Fibroblast of peridontal ligament (primary cell): ENCODE results near the gene SLC41A3.
"Not testable (repeated sequence)": the region's sequence is repeated elsewhere in the genome, so short reads cannot be mapped to it uniquely, and the experiment has no call there.

Source experiments
- DNase-seq: peaks from one replicate; pipeline ENCODE4 v3.0.0-alpha.2; 2010; ENCODE audit errors: extremely low read depth

The SLC41A3 gene

GRCh38 chr3:126082362-126083137, 1.4 kb downstream of the SLC41A3 start:
- DNase-seq, result no peak

GRCh38 chr3:126081618-126082361, 2.1 kb downstream of the SLC41A3 start:
- DNase-seq, result peak; percentile 23

GRCh38 chr3:126080970-126081369, 3.0 kb downstream of the SLC41A3 start:
- DNase-seq, result no peak

DNA sequence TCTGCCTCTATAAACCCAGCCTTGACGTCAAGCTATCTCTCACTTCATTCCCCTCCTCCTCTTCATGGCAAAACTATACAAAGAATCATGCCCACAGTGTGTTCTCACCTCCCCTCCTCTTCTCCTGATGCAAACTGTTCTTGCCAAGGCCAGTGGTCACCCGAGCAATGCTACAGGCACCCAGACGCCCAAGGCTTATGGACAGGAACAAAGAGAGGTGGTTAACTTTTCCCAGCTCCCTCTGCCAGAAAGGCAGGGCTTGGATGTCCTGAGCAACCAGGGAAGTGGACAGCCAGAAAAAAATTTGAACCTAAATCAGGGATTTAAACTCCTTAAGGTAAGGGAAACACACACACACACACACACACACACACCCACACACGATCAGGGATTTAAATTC, 5.1 kb downstream of the SLC41A3 start:
- DNase-seq, result no peak

GRCh38 chr3:126077754-126078153, 6.2 kb downstream of the SLC41A3 start:
- no peak for DNase-seq

DNA sequence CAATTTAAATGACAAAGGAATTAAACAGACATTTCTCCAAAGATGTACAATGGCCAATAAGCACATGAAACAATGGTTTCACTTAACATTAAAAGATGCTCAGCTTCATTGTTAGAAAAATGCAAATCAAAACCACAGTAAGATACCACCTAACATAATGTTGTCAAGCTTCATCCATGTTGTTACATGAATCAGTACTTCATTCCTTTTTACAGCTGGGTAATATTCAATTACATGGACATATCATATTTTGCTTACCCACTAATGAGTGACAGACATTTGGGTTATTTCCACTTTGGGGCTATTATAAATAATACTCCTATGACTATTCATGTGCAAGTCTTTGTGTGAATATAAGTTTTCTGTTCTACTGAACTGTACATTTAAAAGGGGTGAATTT, 7.8 kb downstream of the SLC41A3 start:
- no peak for DNase-seq

DNA sequence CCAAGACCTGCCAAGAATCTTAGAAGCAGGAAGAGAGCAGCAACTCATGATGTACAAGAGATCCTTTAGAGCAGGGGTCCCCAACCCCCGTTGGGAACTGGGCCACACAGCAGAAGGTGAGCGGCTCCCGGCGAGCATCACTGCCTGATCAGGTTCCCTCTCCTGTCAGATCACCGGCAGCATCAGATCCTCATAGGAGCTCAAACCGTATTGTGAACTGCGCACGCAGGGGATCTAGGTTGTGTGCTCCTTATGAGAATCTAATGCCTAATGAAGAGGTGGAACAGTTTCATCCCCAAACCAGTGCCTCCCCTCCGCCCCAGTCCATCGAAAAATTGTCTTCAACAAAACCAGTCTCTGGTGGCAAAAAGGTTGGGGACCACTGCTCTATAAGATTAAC, 13.8 kb downstream of the SLC41A3 start:
- no peak for DNase-seq

- DNase-seq, result no peak
These were observed 16.0 kb downstream of the SLC41A3 start for GRCh38 chr3:126067959-126068358.

- DNase-seq, result not testable (repeated sequence)
These were observed 17.2 kb downstream of the SLC41A3 start for GRCh38 chr3:126066676-126067075.

GRCh38 chr3:126065876-126066275, 18.0 kb downstream of the SLC41A3 start:
- no peak for DNase-seq

DNA sequence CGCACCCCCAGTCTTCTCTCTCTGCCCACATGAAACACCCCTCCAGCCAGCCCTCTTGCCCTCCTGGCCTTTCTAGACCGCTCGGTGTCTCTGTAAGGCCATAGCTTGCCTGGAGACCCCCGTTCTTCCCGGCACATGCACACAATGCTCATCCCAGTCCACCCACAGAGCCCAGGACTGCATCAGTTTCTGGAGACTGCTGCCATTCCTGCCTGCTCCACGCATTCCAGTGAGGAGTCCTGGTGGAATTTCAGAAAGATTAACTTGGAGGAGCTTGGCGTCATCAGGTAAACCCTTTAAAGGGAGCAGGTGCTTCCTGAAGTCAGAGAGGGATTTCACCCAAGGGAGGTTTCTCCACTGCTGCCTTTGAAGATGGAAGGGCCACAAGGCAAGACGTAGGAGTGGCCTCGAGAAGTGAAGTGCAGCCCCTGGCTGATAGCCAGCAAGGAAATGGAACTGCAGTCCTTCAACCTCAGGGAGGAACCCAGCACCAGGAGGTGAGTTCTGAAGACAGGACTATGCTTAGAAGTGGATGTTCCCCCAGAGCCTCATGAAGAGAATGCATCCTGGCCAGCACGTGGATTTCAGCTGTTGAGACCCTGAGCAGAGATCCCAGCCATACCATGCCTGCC, 19.2 kb downstream of the SLC41A3 start:
- DNase-seq, result no peak

DNA sequence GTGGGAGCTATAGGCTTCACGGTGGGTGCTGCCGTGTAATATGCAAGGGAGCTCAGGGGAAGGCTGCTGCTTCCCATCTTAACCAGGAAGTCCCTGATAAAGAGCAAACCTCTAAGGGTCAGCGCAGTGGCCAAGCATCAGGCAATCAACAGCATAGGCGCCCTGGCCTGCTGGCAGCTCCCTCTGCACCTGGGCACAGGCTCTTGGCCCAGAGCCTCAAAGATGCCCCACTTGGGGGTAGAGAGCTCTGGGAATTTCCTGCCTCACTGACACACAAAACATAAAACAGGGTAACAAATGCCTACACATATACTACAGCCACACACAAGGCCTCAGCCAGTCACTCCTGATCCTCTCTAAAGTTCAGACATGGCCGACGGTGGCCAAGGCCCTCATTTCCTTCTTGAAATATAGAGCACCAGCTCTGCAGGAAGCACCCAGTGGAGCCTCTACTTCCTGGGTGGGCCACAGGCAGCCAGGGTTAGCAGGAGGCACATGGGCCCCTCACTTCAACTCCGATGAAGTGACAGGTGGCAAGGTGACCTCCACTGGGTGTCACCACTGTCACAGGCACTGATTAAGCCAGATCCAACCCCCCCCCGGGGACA, 20.5 kb downstream of the SLC41A3 start:
- no peak for DNase-seq

DNA sequence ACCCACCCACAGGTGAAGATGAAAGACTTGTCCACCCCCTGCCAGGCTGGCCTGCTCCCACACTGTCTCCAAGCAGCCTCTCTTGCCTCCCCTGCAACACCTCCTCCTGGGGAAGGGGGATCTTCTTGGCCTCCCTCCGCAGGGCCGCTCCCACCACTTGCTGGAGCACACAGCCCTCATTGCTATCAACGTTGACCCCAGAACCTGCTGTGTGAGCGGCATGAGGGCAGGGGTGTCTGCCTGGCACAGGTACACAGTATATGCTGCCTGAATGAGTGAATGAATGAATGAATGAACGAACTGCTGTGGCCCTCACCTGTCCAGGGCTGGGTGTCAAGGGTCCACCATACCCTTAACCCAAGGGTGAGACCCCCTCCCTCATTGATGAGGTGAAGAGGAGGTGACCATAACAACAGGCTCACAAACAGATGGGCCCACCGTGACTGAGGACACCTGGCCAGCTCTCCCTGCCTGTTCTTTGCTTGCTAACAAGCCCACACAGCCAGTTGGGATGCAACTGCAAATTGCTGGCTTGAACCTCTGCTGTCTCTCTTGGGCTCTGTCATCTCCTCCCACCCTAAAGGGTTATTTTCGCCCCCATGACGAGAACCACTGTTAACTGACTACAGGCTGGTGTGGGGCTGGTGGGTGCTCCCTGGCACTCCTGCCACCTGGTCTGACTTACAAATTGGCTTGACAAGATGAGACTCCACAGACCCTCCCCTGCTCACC, 22.5 kb downstream of the SLC41A3 start:
- no peak for DNase-seq

DNA sequence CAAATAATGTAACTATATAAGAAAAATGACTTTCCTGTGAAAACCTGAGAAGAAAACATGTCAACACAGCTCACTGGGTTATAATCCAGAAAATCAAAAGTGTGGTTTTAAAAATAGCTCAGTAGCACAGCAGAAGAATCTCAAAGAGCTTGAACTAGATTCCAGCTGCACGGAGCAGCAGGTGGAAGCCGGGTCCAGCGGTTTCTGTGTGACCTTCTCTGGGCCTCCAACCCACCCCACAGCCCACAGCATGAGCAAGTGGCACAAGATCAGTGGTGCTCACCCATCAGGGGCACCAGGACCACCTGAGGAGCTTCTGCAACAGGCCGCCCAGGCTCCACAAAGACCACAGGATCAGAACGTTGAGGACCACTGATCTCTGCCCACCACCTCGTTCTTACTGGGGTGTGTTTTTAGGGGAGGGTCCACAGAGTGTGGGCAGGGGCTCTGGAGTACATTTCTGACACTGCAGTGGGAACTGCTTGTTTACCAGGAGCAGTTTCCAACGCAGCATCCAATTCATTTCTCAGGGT, 23.2 kb downstream of the SLC41A3 start:
- no peak for DNase-seq

DNA sequence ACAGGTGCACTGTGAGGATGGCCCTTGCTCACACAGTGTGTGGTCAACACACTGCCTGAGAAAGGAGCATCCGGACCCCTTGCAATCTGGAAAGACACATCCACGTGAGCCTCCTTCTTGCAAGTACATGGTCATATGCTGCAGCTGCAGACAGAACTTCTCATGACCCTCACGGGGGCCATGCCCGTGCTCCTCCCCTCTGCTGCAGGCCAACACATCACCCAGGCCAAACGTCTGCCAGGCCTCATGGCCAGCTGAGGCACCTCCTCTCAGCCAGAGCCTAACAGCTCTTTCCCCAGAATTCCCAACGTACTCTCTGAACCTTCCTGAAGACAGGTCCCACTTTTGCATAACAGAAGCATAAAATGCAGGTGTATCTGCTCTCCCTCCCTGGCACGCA, 25.3 kb downstream of the SLC41A3 start:
- DNase-seq, result no peak

- DNase-seq, result no peak
These were observed 26.0 kb downstream of the SLC41A3 start for GRCh38 chr3:126057936-126058335.

DNA sequence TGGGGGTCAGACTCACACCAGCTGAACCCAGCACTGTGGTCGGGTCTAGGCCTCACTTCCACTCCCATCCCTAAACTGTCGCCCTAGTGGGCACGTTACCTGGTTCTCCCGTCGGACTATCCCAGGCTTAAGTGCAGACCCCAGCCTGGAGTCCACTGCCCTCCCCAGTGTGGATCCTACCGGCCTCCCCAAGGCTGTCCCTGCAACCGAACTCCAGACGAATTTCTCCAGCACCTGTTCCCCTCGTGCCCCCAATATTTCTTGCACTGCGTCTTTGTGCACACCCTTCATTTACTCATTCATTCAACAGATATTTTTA, 26.5 kb downstream of the SLC41A3 start:
- DNase-seq, result no peak

GRCh38 chr3:126056681-126057500, 27.0 kb downstream of the SLC41A3 start:
- DNase-seq, result no peak

- no peak for DNase-seq
These were observed 27.8 kb downstream of the SLC41A3 start for GRCh38 chr3:126056088-126056487.

- no peak for DNase-seq
These were observed 29.1 kb downstream of the SLC41A3 start for GRCh38 chr3:126054870-126055269.
